ENCODE measurements around the gene PTX4. TPM values are rescaled to one million over a fixed set of nuclear protein-coding genes. Genes with fewer than 3 reads are reported as not detected.

Gene PTX4
- total RNA-seq, 4 donors from 2014 or later = not detected

DNA sequence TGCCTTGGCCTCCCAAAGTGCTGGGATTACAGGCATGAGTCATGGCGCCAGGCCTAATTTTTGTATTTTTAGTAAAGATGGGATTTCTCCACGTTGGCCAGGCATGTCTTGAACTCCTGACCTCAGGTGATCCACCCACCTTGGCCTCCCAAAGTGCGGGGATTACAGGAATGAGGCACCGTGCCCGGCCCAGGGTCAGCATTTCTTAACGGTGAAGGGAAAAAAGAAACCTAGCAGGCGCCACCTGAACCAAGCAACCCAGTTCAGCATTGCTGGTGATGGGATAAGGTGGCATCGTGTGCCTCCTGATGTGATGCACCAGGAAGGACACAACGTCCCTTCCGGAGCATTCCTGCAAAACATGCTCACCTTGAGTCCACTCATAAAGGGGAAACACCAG is 11.7 kb downstream of the PTX4 start:
- DNase-seq (ENCODE audit: low spot score in 2 of 2) = no peak
- 86 to 93% methylated on average over 10 of the region's 10 CpGs for WGBS, 2 donors
- intact Hi-C loops (cut with DNase I; ENCODE audit: low total_unique reads) = no loop called here
- no peak for TF ChIP-seq POLR2A (IDR thresholded peaks at IDR 0.05)
- TF ChIP-seq, protein P1, sequence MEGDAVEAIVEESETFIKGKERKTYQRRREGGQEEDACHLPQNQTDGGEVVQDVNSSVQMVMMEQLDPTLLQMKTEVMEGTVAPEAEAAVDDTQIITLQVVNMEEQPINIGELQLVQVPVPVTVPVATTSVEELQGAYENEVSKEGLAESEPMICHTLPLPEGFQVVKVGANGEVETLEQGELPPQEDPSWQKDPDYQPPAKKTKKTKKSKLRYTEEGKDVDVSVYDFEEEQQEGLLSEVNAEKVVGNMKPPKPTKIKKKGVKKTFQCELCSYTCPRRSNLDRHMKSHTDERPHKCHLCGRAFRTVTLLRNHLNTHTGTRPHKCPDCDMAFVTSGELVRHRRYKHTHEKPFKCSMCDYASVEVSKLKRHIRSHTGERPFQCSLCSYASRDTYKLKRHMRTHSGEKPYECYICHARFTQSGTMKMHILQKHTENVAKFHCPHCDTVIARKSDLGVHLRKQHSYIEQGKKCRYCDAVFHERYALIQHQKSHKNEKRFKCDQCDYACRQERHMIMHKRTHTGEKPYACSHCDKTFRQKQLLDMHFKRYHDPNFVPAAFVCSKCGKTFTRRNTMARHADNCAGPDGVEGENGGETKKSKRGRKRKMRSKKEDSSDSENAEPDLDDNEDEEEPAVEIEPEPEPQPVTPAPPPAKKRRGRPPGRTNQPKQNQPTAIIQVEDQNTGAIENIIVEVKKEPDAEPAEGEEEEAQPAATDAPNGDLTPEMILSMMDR (IDR thresholded peaks at IDR 0.05) = no peak
- H3K4me3 ChIP-seq (ENCODE audit: low read depth, poor library complexity, severe bottlenecking) = no peak overlapping the region

DNA sequence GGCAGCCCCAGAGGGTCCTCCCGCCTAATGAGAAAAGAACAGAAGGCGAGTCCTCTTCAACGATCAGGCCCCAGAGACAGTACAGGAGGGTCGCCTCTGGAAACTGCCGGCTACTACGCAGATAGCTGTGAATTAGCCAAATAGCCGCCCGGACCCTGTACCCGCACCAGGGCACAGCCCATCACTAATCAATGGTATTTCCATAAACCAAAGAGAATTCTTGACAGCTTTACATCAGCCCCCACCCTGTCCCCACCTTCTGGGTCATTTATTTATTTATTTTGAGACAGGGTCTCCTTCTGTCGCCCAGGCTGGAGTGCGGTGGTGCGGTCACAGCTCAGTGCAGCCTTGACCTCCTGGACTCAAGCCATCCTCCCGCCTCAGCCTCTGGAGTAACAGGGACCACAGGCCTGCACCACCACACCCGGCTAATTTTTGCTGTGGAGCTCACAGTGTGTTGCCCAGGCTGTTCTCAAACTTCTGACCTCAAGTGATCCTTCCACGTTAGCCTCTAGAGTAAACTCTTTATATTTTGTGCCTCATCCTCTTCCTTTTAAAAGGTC is 13.1 kb downstream of the PTX4 start:
- intact Hi-C loops (cut with DNase I; ENCODE audit: low total_unique reads) = no loop called here
- WGBS, 2 donors = 55 to 58% methylated on average over 15 of the region's 15 CpGs

DNA sequence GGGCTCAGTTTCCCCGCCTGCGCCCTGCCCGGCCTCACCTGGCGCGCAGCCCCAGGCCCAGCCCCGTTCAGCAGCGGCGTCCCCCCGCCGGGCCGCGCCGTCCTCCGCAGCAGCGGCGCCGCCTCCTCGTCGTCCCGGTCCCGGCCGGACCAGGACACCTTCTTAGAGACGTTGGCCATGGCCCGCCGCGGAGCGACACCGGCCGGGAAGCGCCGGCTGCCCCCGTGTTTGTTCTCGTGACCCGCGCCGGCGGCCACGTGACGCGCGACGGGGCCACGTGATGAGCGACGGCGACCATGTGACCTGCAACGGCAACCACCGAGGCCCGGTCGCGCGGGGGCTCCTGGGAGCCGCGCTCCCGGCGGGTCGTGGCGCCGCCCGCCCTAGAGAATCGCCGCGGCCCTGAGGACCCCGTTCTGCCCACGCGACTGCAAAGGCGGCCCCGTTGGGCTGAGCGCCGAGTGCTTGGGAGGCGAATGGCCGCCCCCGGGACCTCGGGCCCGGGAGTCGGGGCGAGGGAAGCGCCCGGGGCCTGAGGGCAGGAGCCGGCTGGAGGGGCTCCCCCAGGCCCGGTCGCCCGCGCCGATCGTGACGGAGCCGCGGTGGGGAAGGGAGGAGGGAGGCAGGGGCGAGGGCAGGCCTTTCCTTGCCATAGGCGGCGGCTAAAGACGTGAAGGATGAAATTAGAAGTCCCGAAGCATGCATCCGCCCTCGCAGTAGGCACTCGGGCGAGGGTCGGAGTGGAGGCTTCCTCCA is 13.8 kb downstream of the PTX4 start, which contains the start of gene CLCN7:
CLCN7 (minus strand) TSS at position 233 of the 756 bp plus-strand sequence; CDS start at position 179, 54 bp downstream.
- peak; percentile 90 to 98 for DNase-seq (ENCODE audit: low spot score in 2 of 2)
- H3K4me3 ChIP-seq (ENCODE audit: low read depth, poor library complexity, severe bottlenecking) = peak within 1 kb of the TSS; percentile 80
- intact Hi-C loops (cut with DNase I; ENCODE audit: low total_unique reads) = no loop called here
- 0% methylated on average over 23 to 47 of the region's 99 CpGs for WGBS, 2 donors
- TF ChIP-seq, protein P1 (IDR thresholded peaks at IDR 0.05) = no peak
- peak in 1 of 2 donors; percentile 67 for TF ChIP-seq POLR2A (IDR thresholded peaks at IDR 0.05)

More for the DNA sequence above, 13.1 kb downstream of the PTX4 start:
- DNase-seq (ENCODE audit: low spot score in 2 of 2) = no peak
- peak overlapping the region; percentile 80 for H3K4me3 ChIP-seq (ENCODE audit: low read depth, poor library complexity, severe bottlenecking)
- no peak for TF ChIP-seq POLR2A (IDR thresholded peaks at IDR 0.05)
- TF ChIP-seq, protein P1 (IDR thresholded peaks at IDR 0.05) = no peak

DNA sequence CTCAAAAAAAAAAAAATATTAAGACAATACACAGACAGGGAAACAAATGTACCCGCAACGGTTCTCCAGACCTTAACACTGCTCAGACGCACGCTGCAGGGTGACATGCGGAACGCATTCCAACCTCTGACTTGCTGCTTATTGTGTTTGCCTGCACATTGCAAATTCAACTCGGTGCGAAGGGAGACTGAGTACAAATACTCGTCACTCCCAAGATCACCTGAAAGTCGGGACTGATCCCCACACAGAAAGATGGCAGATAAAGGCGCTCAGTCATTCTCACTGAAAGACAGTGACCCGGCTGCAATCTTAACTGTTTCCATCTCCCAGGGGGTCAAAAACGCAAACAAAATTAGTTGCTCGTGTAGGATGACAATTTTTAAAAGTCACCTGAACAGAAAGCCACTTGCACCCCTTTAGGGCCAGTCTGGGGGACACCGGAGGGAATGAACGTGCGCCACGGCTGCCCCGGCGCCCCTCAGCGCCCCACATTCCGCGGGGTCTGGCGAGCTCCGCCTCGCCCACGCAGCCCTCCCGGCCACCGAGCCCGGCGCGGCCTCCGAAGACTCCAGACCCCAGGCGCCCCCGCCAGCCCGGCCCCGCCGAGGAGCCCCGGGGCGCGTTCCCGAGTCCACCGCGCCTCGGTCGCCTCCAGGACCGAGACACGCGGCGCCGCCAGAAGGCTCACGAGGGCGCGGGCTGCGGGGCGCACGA is 14.5 kb downstream of the PTX4 start:
- 13 to 17% methylated on average over 28 to 31 of the region's 57 CpGs for WGBS, 2 donors
- peak overlapping the region; percentile 80 for H3K4me3 ChIP-seq (ENCODE audit: low read depth, poor library complexity, severe bottlenecking)
- intact Hi-C loops (cut with DNase I; ENCODE audit: low total_unique reads) = no loop called here
- no peak for DNase-seq (ENCODE audit: low spot score in 2 of 2)
- no peak for TF ChIP-seq POLR2A (IDR thresholded peaks at IDR 0.05)
- TF ChIP-seq, protein P1 (IDR thresholded peaks at IDR 0.05) = no peak

DNA sequence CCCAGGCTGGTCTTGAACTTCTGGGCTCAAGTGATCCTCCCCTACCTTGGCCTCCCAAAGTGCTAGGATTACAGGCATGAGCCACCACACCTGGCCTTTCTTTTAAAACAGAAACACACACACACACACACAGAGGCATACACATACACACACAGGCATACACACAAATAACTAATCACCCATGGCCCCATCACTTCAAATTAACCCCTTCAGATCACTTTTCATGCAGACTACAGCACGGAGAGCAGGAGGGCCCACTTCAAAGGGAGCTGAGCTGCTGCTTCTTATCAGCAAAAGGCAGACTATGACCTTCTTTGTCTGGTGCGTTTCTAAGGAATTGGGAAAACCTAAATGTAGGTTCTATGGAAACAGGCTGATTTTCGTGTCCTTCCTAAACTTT is 15.8 kb downstream of the PTX4 start:
- WGBS, 2 donors = 73 to 76% methylated on average over 3 of the region's 3 CpGs
- TF ChIP-seq, protein P1 (IDR thresholded peaks at IDR 0.05) = no peak
- TF ChIP-seq POLR2A (IDR thresholded peaks at IDR 0.05) = no peak
- intact Hi-C loops (cut with DNase I; ENCODE audit: low total_unique reads) = no loop called here
- no peak for DNase-seq (ENCODE audit: low spot score in 2 of 2)
- no peak overlapping the region for H3K4me3 ChIP-seq (ENCODE audit: low read depth, poor library complexity, severe bottlenecking)

Data from lower leg skin (tissue), 4 donors.